B cell (primary cell): ENCODE data around the gene BACE1-AS. TPM values are rescaled to one million over a fixed set of nuclear protein-coding genes. Genes with fewer than 3 reads are reported as not detected.

Source experiments
- ATAC-seq: fragments of 200-7000 bp; cut with Tn5 transposase; one replicate; pipeline ENCODE4 v1.10.0; 2021; ENCODE audit warnings: low read depth, mild to moderate bottlenecking, moderate number of reproducible peaks, moderate library complexity
- CTCF ChIA-PET: fragments of 350-600 bp; sonication (Branson Sonifier 250); formaldehyde crosslinking; loops from one replicate; lab custom pipeline; 2021; ENCODE audit warnings: antibody characterized with exemption, inconsistent platforms; lab: Charles Lee
- POLR2A ChIA-PET: fragments of 350-600 bp; sonication (Branson Sonifier 250); formaldehyde crosslinking; loops from one replicate; lab custom pipeline; 2021; ENCODE audit warnings: antibody characterized with exemption; lab: Charles Lee
- DNase-seq: peaks from one replicate; pipeline ENCODE4 v3.0.0; 2013
- H2AFZ ChIP-seq: 2 replicates; pipeline ENCODE4 v1.6.1; 2012; ENCODE audit warnings: mild to moderate bottlenecking, low read depth, low read length; ENCODE audit not compliant: insufficient read depth, poor library complexity, severe bottlenecking
- H3K27ac ChIP-seq, 2 donors: 1 replicate in 1 of 2; 2 replicates in 1 of 2; pipeline ENCODE4 v1.5.1; 2012 to 2013; ENCODE audit warnings: low read length in 2 of 2, mild to moderate bottlenecking in 2 of 2, moderate library complexity in 1 of 2
- H3K27me3 ChIP-seq, 4 experiments: fragments of 200-600 bp in 1 of 4; sonication (generic) in 1 of 4; replicated peaks in 1 of 4; 1 replicate in 2 of 4; 2 replicates in 2 of 4; pipeline versions ENCODE4 v1.6.1 to v1.7.0; 2013 to 2016; ENCODE audit warnings: low read length in 3 of 4, mild to moderate bottlenecking in 2 of 4, mixed read lengths in 1 of 4, moderate library complexity in 1 of 4; ENCODE audit not compliant: insufficient read depth in 4 of 4, control insufficient read depth in 3 of 4; ENCODE audit errors: control extremely low read depth in 1 of 4
- H3K36me3 ChIP-seq, 2 experiments: replicated peaks in 1 of 2; 1 replicate in 1 of 2; 2 replicates in 1 of 2; pipeline versions ENCODE4 v1.6.1 to v1.7.1; 2013; ENCODE audit warnings: low read length in 1 of 2; ENCODE audit not compliant: insufficient read depth in 2 of 2, control insufficient read depth in 1 of 2; ENCODE audit errors: control extremely low read depth in 1 of 2, extremely low read depth in 1 of 2
- H3K4me1 ChIP-seq, 2 donors: fragments of 200-600 bp in 1 of 2; sonication (generic) in 1 of 2; 1 replicate in 1 of 2; 2 replicates in 1 of 2; pipeline versions ENCODE4 v1.5.1 to v1.6.1; 2013 to 2017; ENCODE audit warnings: low read length in 2 of 2; ENCODE audit not compliant: control insufficient read depth in 2 of 2, insufficient read depth in 2 of 2
- H3K4me2 ChIP-seq: replicated peaks from 2 replicates; pipeline ENCODE3; 2012; ENCODE audit warnings: mild to moderate bottlenecking, low read depth, low read length; ENCODE audit not compliant: poor library complexity, severe bottlenecking
- H3K4me3 ChIP-seq, 5 experiments: fragments of 200-600 bp in 1 of 5; sonication (generic) in 1 of 5; 1 replicate in 3 of 5; 2 replicates in 2 of 5; pipeline versions ENCODE4 v1.5.1 to v1.7.0; 2011 to 2016; ENCODE audit warnings: low read length in 4 of 5, mild to moderate bottlenecking in 4 of 5, low read depth in 2 of 5, control low read depth in 1 of 5, moderate library complexity in 1 of 5; ENCODE audit not compliant: insufficient read depth in 1 of 5; ENCODE audit errors: control extremely low read depth in 1 of 5, extremely low read depth in 1 of 5
- H3K79me2 ChIP-seq: fragments of 200-600 bp; sonication (generic); one replicate; pipeline ENCODE4 v1.6.0; 2016; ENCODE audit warnings: low read length; ENCODE audit not compliant: control insufficient read depth, insufficient read depth
- H3K9ac ChIP-seq: fragments of 200-600 bp; sonication (generic); 2 replicates; pipeline ENCODE4 v1.6.1; 2017; ENCODE audit warnings: mild to moderate bottlenecking, low read length, moderate library complexity
- H3K9me3 ChIP-seq, 3 donors: one replicate each; pipeline versions ENCODE4 v1.6.1 to v1.7.1; 2013; ENCODE audit warnings: low read length in 2 of 3; ENCODE audit not compliant: control insufficient read depth in 2 of 3, insufficient read depth in 1 of 3; ENCODE audit errors: control extremely low read depth in 1 of 3
- H4K20me1 ChIP-seq: 2 replicates; pipeline ENCODE4 v1.6.0; 2012; ENCODE audit warnings: mild to moderate bottlenecking, low read length; ENCODE audit not compliant: insufficient read depth, control insufficient read depth, poor library complexity, severe bottlenecking
- H3K27ac Mint-ChIP-seq: one replicate; pipeline ENCODE4 v1.8.0; 2021; ENCODE audit warnings: mixed read lengths
- H3K27me3 Mint-ChIP-seq: one replicate; pipeline ENCODE4 v1.8.0; 2021; ENCODE audit warnings: mixed read lengths
- H3K4me1 Mint-ChIP-seq: one replicate; pipeline ENCODE4 v1.8.0; 2021; ENCODE audit warnings: mixed read lengths
- H3K4me3 Mint-ChIP-seq: one replicate; pipeline ENCODE4 v1.8.0; 2021; ENCODE audit warnings: mixed read lengths
- H3K9me3 Mint-ChIP-seq: one replicate; pipeline ENCODE4 v1.8.0; 2022; ENCODE audit warnings: mixed read lengths; ENCODE audit not compliant: insufficient read depth
- CTCF ChIP-seq: fragments of 200-600 bp; IDR thresholded peaks from one replicate; pipeline ENCODE4 v1.8.0; 2022; ENCODE audit warnings: antibody characterized with exemption, mild to moderate bottlenecking
- EZH2 ChIP-seq: IDR thresholded peaks from 2 replicates; pipeline ENCODE4 v1.6.1; 2012; ENCODE audit warnings: borderline replicate concordance, low read depth, mild to moderate bottlenecking, moderate library complexity, low read length; ENCODE audit not compliant: insufficient read depth, poor library complexity, severe bottlenecking
- WGBS: methylation state at CpG from one replicate; pipeline ENCODE4 v1.1.5; 2013; ENCODE audit warnings: missing lambda C conversion rate; ENCODE audit not compliant: insufficient coverage; 5-methylcytosine and 5-hydroxymethylcytosine counted together
- intact Hi-C: fragments of 100-400 bp; cut with micrococcal nuclease; formaldehyde crosslinking; loops from one replicate; pipeline ENCODE4 v1.10.0; 2022
- polyA plus RNA-seq: library from polyadenylated mRNA; depleted of rRNA; stranded (reverse); fragments of >200 nt; gene quantifications from 2 replicates; pipeline ENCODE4 v1.2.3, GENCODE V29; 2012
- total RNA-seq, 2 donors: library from RNA; stranded (reverse); fragments of 120-200 nt in 1 of 2; gene quantifications; 1 replicate in 1 of 2; 2 replicates in 1 of 2; pipeline versions ENCODE4 v1.2.3 to v1.2.4, GENCODE V29; 2013 to 2022

Gene BACE1-AS
- total and polyA plus RNA-seq, 2 donors (not counting 1 experiment from before 2014, with no cell fraction given) = 3.5 to 11.2 TPM

GRCh38 chr11:117249571-117249970 lies 41.6 kb upstream of the BACE1-AS start:
- ATAC-seq (no peak), DNase-seq (no peak)
- intact Hi-C loops = no loop called here
- Histone ChIP-seq H3K9me3 (no peaks in the 10 kb centered on the region), H3K4me3 (no peak overlapping the region), H2AFZ (no peak overlapping the region), H3K4me2 (no peak overlapping the region), H3K27me3 (no peaks in the 10 kb centered on the region), H3K27ac (no peak overlapping the region), H3K4me1 (no peaks in the 10 kb centered on the region), H4K20me1 (no peaks in the 10 kb centered on the region), H3K36me3 (peaks cover 6 to 45% of the 10 kb centered on the region in 2 experiments), H3K9ac (no peak overlapping the region), H3K79me2 (no peaks in the 10 kb centered on the region)
- ChIA-PET POLR2A (no interaction called here), CTCF (no interaction called here)
- no peaks in the 10 kb centered on the region for H3K27me3 Mint-ChIP-seq
- TF ChIP-seq CTCF = no peak
- no peak for TF ChIP-seq EZH2
- no peak overlapping the region for H3K4me3 Mint-ChIP-seq
- H3K4me1 Mint-ChIP-seq = no peaks in the 10 kb centered on the region
- no peaks in the 10 kb centered on the region for H3K9me3 Mint-ChIP-seq
- no peak overlapping the region for H3K27ac Mint-ChIP-seq
- WGBS = 100% methylated on average over 3 of the region's 4 CpGs

- DNase-seq (no peak), ATAC-seq (no peak)
- Histone ChIP-seq H3K4me2 (no peak overlapping the region), H3K27ac (no peak overlapping the region), H2AFZ (no peak overlapping the region), H3K4me1 (no peaks in the 10 kb centered on the region), H3K79me2 (no peaks in the 10 kb centered on the region), H4K20me1 (no peaks in the 10 kb centered on the region), H3K9ac (no peak overlapping the region), H3K4me3 (no peak overlapping the region), H3K27me3 (no peaks in the 10 kb centered on the region), H3K36me3 (peaks cover 3 to 33% of the 10 kb centered on the region in 2 experiments), H3K9me3 (no peaks in the 10 kb centered on the region)
- Mint-ChIP-seq H3K4me3 (no peak overlapping the region), H3K27me3 (no peaks in the 10 kb centered on the region), H3K4me1 (no peaks in the 10 kb centered on the region), H3K27ac (no peak overlapping the region), H3K9me3 (no peaks in the 10 kb centered on the region)
- POLR2A ChIA-PET = no interaction called here
- CTCF ChIA-PET = no interaction called here
- TF ChIP-seq EZH2 (no peak), CTCF (no peak)
- intact Hi-C loops = no loop called here
- WGBS = 93% methylated on average over 2 of the region's 10 CpGs
These were observed 39.6 kb upstream of the BACE1-AS start for GRCh38 chr11:117251506-117251905.
